Prostate gland (tissue), 2 donors: ENCODE measurements around the gene PMVK. TPM values are rescaled to one million over a fixed set of nuclear protein-coding genes. Genes with fewer than 3 reads are reported as not detected.
A peak's percentile ranks its signal among the peaks of the same experiment; 100 is the strongest.

Experiments
- DNase-seq: peaks from one replicate; pipeline ENCODE4 v3.0.0-alpha.2; 2019; ENCODE audit warnings: low spot score
- H3K27ac ChIP-seq, 2 donors: fragments of 200-600 bp; sonication (generic); 2 replicates each; pipeline ENCODE4 v1.5.1; 2017 to 2019
- H3K27me3 ChIP-seq: fragments of 200-600 bp; sonication (generic); replicated peaks from 2 replicates; pipeline ENCODE4 v1.5.1; 2019; ENCODE audit not compliant: insufficient read depth
- H3K36me3 ChIP-seq, 2 donors: fragments of 200-600 bp; sonication (generic); 1 replicate in 1 of 2; 2 replicates in 1 of 2; pipeline versions ENCODE4 v1.5.1 to v1.8.1; 2017 to 2019
- H3K4me1 ChIP-seq: fragments of 200-600 bp; sonication (generic); replicated peaks from 2 replicates; pipeline ENCODE4 v1.5.1; 2019
- H3K4me3 ChIP-seq, 2 donors: fragments of 200-600 bp; sonication (generic); 2 replicates each; pipeline ENCODE4 v1.5.1; 2017 to 2019
- H3K9me3 ChIP-seq: fragments of 200-600 bp; sonication (generic); 2 replicates; pipeline ENCODE4 v1.5.1; 2017
- CTCF ChIP-seq, 4 experiments: fragments of 200-600 bp in 2 of 4; fragments of 450-650 bp in 2 of 4; sonication (generic) in 2 of 4; IDR thresholded peaks; 1 replicate in 3 of 4; 2 replicates in 1 of 4; pipeline ENCODE4 v1.5.1; 2016 to 2019; ENCODE audit warnings: antibody characterized with exemption in 4 of 4, mild to moderate bottlenecking in 2 of 4, moderate library complexity in 2 of 4
- POLR2A ChIP-seq: fragments of 450-650 bp; IDR thresholded peaks from one replicate; pipeline ENCODE4 v1.6.1; 2016; ENCODE audit warnings: antibody characterized with exemption, mild to moderate bottlenecking
- POLR2AphosphoS5 ChIP-seq: sonication (generic); formaldehyde crosslinking; IDR thresholded peaks from one replicate; pipeline ENCODE4 v1.6.1; 2017; ENCODE audit warnings: antibody characterized with exemption
- WGBS: methylation state at CpG from one replicate; pipeline ENCODE4 v1.1.5; 2018; 5-methylcytosine and 5-hydroxymethylcytosine counted together
- intact Hi-C: fragments of 100-400 bp; cut with DNase I; formaldehyde crosslinking; loops from one replicate; pipeline ENCODE4 v1.14.2; 2022
- total RNA-seq, 2 donors: library from RNA; depleted of rRNA; stranded (reverse); fragments of >200 nt; gene quantifications; one replicate each; pipeline ENCODE4 v1.1.0, GENCODE V29; 2016

The PMVK gene
- total RNA-seq, 2 donors from 2014 or later, result 23.2 to 26.2 TPM

- no peaks in the 10 kb centered on the region for H3K9me3 ChIP-seq
- H3K4me3 ChIP-seq, result peak within 1 kb of the TSS; percentile 46
- peaks cover 20% of the 10 kb centered on the region for H3K4me1 ChIP-seq
- intact Hi-C loops, result no loop called here
- H3K27me3 ChIP-seq, result no peaks in the 10 kb centered on the region
- H3K27ac ChIP-seq, result peak within 1 kb of the TSS; percentile 76 to 79
- TF ChIP-seq POLR2AphosphoS5 (peak; percentile 95), POLR2A (peak; percentile 66), CTCF (IDR thresholded peaks at IDR 0.05) (peak in 1 of 4 experiments; percentile 33)
- no peaks in the 10 kb centered on the region for H3K36me3 ChIP-seq
- 0% methylated on average over 18 of the region's 18 CpGs for WGBS
- peak; percentile 89 for DNase-seq
Measured at GRCh38 chr1:154955718-154956543, 19.4 kb upstream of the PMVK start, which contains the start of gene PBXIP1. Gene PBXIP1, minus strand, starts transcription at chr1:154956099. Its CDS starts 2,378 bp downstream, at chr1:154953721.

GRCh38 chr1:154955039-154955717 is 18.7 kb upstream of the PMVK start:
- no peaks in the 10 kb centered on the region for H3K36me3 ChIP-seq
- peak overlapping the region; percentile 76 to 79 for H3K27ac ChIP-seq
- DNase-seq, result no peak
- H3K4me3 ChIP-seq, result peak overlapping the region; percentile 46
- 2% methylated on average over 4 of the region's 4 CpGs for WGBS
- H3K4me1 ChIP-seq, result peaks cover 16% of the 10 kb centered on the region
- H3K27me3 ChIP-seq, result no peaks in the 10 kb centered on the region
- no peaks in the 10 kb centered on the region for H3K9me3 ChIP-seq
- TF ChIP-seq CTCF (IDR thresholded peaks at IDR 0.05), result no peak
- TF ChIP-seq POLR2AphosphoS5, result no peak
- TF ChIP-seq POLR2A, result no peak
- intact Hi-C loops, result no loop called here

GRCh38 chr1:154954541-154954940 is 18.0 kb upstream of the PMVK start:
- Histone ChIP-seq H3K36me3 (no peaks in the 10 kb centered on the region), H3K4me3 (peak overlapping the region in 1 of 2 donors; percentile 46), H3K27me3 (no peaks in the 10 kb centered on the region), H3K4me1 (peaks cover 16% of the 10 kb centered on the region), H3K27ac (no peak overlapping the region), H3K9me3 (no peaks in the 10 kb centered on the region)
- intact Hi-C loops, result no loop called here
- TF ChIP-seq POLR2AphosphoS5, result no peak
- no peak for TF ChIP-seq POLR2A
- TF ChIP-seq CTCF (IDR thresholded peaks at IDR 0.05), result no peak
- no peak for DNase-seq
- WGBS, result 59% methylated on average over 3 of the region's 3 CpGs

- 46% methylated on average over 2 of the region's 2 CpGs for WGBS
- Histone ChIP-seq H3K4me1 (peaks cover 16% of the 10 kb centered on the region), H3K27ac (no peak overlapping the region), H3K27me3 (no peaks in the 10 kb centered on the region), H3K4me3 (no peak overlapping the region), H3K36me3 (no peaks in the 10 kb centered on the region), H3K9me3 (no peaks in the 10 kb centered on the region)
- no peak for TF ChIP-seq CTCF (IDR thresholded peaks at IDR 0.05)
- TF ChIP-seq POLR2AphosphoS5, result no peak
- TF ChIP-seq POLR2A, result no peak
- no peak for DNase-seq
- intact Hi-C loops, result no loop called here
Measured at GRCh38 chr1:154953611-154954038, 17.1 kb upstream of the PMVK start.
